Measurements from ENCODE around the gene MYRFL. TPM values are rescaled to one million over a fixed set of nuclear protein-coding genes. Genes with fewer than 3 reads are reported as not detected.

The MYRFL gene
- total RNA-seq, 2 experiments from 2014 or later = not detected

DNA sequence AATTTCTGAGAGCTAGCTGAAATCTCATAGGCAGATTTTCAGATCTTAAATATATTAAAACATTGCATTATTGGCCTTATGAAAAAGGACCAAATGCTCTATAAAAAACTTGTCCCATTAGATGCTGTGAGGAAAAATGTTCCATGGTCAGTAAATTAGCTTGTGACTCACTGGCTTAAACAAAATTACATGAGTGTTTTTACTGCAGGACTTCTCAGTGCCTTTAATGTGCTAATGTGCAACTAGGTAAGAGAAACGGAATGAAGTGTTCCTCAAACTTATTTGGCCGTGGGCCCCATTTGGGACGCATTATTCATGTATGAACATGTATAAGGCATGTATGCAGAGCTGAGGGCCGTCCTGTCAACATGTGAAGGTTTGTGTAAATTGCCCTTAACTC lies 41.7 kb downstream of the MYRFL start:
- Mint-ChIP-seq H3K4me1 (no peaks in the 10 kb centered on the region), H3K27me3 (peaks cover 8% of the 10 kb centered on the region), H3K9me3 (no peaks in the 10 kb centered on the region), H3K4me3 (no peak overlapping the region), H3K27ac (no peak overlapping the region), H3K36me3 (ENCODE audit: low read depth) (no peaks in the 10 kb centered on the region)
- ChIA-PET POLR2A (no interaction called here), CTCF (no interaction called here)
- DNase-seq = no peak

DNA sequence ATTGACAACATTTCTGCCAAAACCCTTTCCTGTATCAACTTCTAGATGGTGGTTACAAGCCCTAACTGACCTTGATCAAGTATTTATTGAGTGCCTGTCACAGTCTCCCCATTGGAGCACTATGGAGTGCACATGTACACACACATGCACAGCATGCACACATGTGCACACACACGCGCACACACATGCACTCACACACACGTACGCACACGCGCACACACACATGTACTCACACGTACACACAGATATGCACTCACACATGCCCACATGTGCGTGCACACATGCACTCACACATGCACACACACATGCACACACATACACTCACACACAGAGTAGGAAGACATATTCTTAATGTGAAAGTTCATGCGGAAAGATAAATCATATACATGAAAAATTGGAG lies 43.7 kb downstream of the MYRFL start:
- Mint-ChIP-seq H3K4me1 (no peaks in the 10 kb centered on the region), H3K9me3 (no peaks in the 10 kb centered on the region), H3K27ac (no peak overlapping the region), H3K27me3 (peaks cover 8% of the 10 kb centered on the region), H3K4me3 (no peak overlapping the region), H3K36me3 (ENCODE audit: low read depth) (no peaks in the 10 kb centered on the region)
- POLR2A ChIA-PET = no interaction called here
- DNase-seq = no peak
- CTCF ChIA-PET = interaction anchor here (0.6 kb wide), 1 partner anchor 1790 kb away, joined by 5 read pairs; no protein-coding TSS in a partner anchor

DNA sequence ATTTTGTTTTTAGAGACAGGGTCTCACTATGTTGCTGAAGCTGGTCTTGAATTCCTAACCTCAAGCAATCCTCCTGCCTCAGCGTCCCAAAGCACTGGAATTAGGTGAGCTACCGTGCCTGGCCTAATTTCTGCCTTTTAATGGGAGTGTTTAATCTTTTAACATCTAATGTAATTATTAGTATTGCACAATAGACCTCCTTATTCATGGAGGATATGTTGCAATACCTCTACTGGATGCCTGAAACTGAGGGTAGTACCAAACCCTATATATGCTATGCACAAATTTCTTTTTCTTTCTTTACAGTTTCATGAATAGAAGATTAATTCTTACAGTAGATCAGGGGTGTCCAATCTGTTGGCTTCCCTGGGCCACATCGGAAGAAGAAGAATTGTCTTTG lies 47.8 kb downstream of the MYRFL start:
- no peaks in the 10 kb centered on the region for H3K4me1 Mint-ChIP-seq
- no peaks in the 10 kb centered on the region for H3K9me3 Mint-ChIP-seq
- ChIA-PET CTCF (interaction anchor here (1.0 kb wide), 1 partner anchor 12 kb away, joined by 4 read pairs; no protein-coding TSS in a partner anchor), POLR2A (no interaction called here)
- H3K36me3 Mint-ChIP-seq (ENCODE audit: low read depth) = no peaks in the 10 kb centered on the region
- H3K27me3 Mint-ChIP-seq = peaks cover 12% of the 10 kb centered on the region
- no peak overlapping the region for H3K4me3 Mint-ChIP-seq
- no peak for DNase-seq
- H3K27ac Mint-ChIP-seq = no peak overlapping the region

- CTCF ChIA-PET = interaction anchor here (1.0 kb wide), 1 partner anchor 11 kb away, joined by 4 read pairs; no protein-coding TSS in a partner anchor
- H3K27ac Mint-ChIP-seq = no peak overlapping the region
- no peaks in the 10 kb centered on the region for H3K4me1 Mint-ChIP-seq
- no peaks in the 10 kb centered on the region for H3K36me3 Mint-ChIP-seq (ENCODE audit: low read depth)
- no peaks in the 10 kb centered on the region for H3K9me3 Mint-ChIP-seq
- H3K4me3 Mint-ChIP-seq = no peak overlapping the region
- no peak for DNase-seq
- H3K27me3 Mint-ChIP-seq = peaks cover 12% of the 10 kb centered on the region
- POLR2A ChIA-PET = no interaction called here
These were observed 48.4 kb downstream of the MYRFL start for GRCh38 chr12:69873429-69873828.

GRCh38 chr12:69874606-69875005 lies 49.6 kb downstream of the MYRFL start:
- Mint-ChIP-seq H3K27me3 (peaks cover 10% of the 10 kb centered on the region), H3K4me3 (no peak overlapping the region), H3K9me3 (no peaks in the 10 kb centered on the region), H3K36me3 (ENCODE audit: low read depth) (no peaks in the 10 kb centered on the region), H3K4me1 (peaks cover 1% of the 10 kb centered on the region), H3K27ac (no peak overlapping the region)
- no peak for DNase-seq
- CTCF ChIA-PET = interaction anchor here (0.7 kb wide), 1 partner anchor 702 kb away, joined by 3 read pairs; no protein-coding TSS in a partner anchor
- POLR2A ChIA-PET = no interaction called here

- ChIA-PET POLR2A (no interaction called here), CTCF (no interaction called here)
- H3K9me3 Mint-ChIP-seq = no peaks in the 10 kb centered on the region
- no peak overlapping the region for H3K27ac Mint-ChIP-seq
- DNase-seq = no peak
- no peak overlapping the region for H3K4me3 Mint-ChIP-seq
- no peaks in the 10 kb centered on the region for H3K36me3 Mint-ChIP-seq (ENCODE audit: low read depth)
- peaks cover 1% of the 10 kb centered on the region for H3K4me1 Mint-ChIP-seq
- H3K27me3 Mint-ChIP-seq = peaks cover 10% of the 10 kb centered on the region
These were observed 50.4 kb downstream of the MYRFL start for GRCh38 chr12:69875416-69875935.

DNA sequence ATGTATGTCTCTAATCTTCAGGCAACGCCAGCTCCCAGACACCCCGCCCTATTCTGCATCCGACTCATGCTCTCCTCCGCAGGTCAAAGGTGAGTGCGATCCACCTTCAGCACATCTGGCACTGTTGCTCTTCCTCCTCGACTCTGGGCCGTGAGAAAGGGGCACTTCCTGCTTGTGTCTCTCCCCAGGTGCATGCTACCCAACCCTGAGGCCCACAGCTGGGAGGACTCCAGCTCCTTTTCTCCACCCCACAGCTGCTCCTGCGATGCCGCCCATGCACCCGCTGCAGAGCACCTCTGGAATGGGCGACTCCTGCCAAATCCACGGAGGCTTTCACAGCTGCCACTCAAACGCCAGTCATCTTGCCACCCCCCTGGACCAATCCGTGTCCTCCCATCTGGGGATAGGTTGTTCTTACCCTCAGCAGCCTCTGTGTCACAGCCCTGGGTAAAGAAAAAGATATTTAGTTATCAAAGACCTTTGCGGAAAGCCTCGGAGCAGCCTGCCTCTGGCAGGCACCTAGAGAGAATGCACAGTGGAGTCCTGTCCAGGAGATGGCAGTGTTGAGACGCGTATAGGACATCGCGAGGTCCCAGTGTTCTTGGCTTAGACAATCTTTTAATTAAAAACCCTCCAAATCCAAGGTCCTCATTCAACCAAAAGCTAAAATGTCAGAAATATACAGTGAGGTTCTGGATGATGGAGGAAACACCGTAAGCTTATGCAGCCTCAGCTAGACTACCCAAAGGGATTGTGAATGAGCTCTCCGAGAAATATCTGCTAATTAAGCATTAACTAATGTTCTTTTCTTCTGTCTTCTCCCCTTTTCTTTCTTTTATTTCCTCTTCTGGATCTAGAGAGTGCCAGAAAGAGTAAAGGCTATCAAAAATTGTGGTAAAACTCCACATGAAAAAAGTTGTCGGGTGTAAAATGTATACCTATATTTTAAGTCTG lies 54.3 kb downstream of the MYRFL start:
- H3K4me3 Mint-ChIP-seq = no peak overlapping the region
- peaks cover 1% of the 10 kb centered on the region for H3K4me1 Mint-ChIP-seq
- no peak overlapping the region for H3K27ac Mint-ChIP-seq
- POLR2A ChIA-PET = no interaction called here
- H3K36me3 Mint-ChIP-seq (ENCODE audit: low read depth) = no peaks in the 10 kb centered on the region
- DNase-seq = peak; percentile 67
- CTCF ChIA-PET = interaction anchor here (0.7 to 2.4 kb wide), 16 partner anchors 12 to 856 kb away, joined by 3 to 9 read pairs (median 3); no protein-coding TSS in a partner anchor
- H3K9me3 Mint-ChIP-seq = no peaks in the 10 kb centered on the region
- H3K27me3 Mint-ChIP-seq = peaks cover 12% of the 10 kb centered on the region

DNA sequence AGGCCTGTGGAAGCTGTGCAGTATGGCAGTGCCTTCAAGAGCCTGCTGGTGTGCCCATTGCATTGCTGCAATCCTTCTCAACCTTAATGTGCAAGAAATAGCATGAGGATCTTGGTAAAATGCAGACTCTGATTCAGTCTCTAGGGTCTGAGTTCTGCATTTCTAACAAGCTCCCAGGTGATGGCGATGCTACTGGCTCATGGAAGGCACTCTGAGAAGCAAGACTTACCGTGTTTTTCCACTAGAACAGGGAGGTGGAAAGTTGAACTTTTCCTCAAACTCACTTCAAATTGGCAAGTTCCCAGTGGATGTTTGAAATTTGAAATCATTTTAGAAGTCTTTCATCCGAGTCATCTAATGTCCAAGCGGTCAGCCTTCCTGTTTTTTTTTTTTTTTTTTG lies 55.5 kb downstream of the MYRFL start:
- DNase-seq = no peak
- H3K4me1 Mint-ChIP-seq = peaks cover 1% of the 10 kb centered on the region
- CTCF ChIA-PET = interaction anchor here (0.9 to 1.9 kb wide), 3 partner anchors 18 to 696 kb away, joined by 3 to 8 read pairs (median 7); no protein-coding TSS in a partner anchor

DNA sequence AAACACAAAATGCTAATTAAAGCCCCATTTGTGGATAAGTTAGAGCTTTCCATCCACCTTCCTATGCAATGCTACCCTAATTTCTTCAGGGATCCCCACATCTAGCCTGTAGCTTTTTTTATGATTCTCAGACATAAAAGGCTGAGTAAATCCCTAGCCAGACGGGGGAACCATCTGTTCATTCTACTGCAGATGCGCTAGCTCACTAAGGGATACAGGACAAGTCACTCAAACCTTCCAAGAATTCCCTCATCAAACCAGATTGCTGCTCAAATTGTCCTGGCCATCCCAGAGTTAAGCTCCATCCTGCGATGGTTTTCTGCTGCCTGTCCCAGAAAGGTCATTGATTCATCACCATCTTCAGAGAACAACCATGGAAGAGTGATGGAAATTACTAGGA lies 56.7 kb downstream of the MYRFL start:
- CTCF ChIA-PET = no interaction called here
- no peaks in the 10 kb centered on the region for H3K9me3 Mint-ChIP-seq
- DNase-seq = no peak
- H3K36me3 Mint-ChIP-seq (ENCODE audit: low read depth) = no peaks in the 10 kb centered on the region
- peaks cover 6% of the 10 kb centered on the region for H3K27me3 Mint-ChIP-seq
- H3K4me1 Mint-ChIP-seq = peaks cover 1% of the 10 kb centered on the region
- POLR2A ChIA-PET = no interaction called here
- no peak overlapping the region for H3K27ac Mint-ChIP-seq
- H3K4me3 Mint-ChIP-seq = no peak overlapping the region

More for the DNA sequence above, 55.5 kb downstream of the MYRFL start:
- peaks cover 10% of the 10 kb centered on the region for H3K27me3 Mint-ChIP-seq
- H3K4me3 Mint-ChIP-seq = no peak overlapping the region
- no peaks in the 10 kb centered on the region for H3K36me3 Mint-ChIP-seq (ENCODE audit: low read depth)
- POLR2A ChIA-PET = no interaction called here
- no peaks in the 10 kb centered on the region for H3K9me3 Mint-ChIP-seq
- no peak overlapping the region for H3K27ac Mint-ChIP-seq

DNA sequence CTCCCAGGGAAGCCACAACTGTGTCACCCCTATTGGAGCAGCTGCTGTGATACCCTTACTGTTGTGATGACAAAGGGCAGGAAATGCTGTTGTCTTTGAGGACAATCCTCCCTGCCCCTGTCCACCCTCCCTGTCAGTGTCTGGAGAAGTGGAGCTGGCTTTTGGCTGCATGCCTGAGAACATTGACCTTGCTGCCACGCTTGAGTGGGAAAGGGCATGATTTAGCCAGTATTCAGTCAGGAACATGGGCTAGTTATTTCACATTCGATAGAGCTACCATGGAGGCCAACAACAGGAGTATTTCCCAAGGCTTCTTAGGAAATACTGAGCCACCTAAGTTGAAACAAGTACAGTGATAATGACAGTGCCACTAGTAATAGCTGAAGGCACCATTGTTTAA lies 59.4 kb downstream of the MYRFL start:
- Mint-ChIP-seq H3K4me1 (no peaks in the 10 kb centered on the region), H3K9me3 (no peaks in the 10 kb centered on the region), H3K4me3 (no peak overlapping the region), H3K27me3 (peaks cover 7% of the 10 kb centered on the region), H3K27ac (no peak overlapping the region), H3K36me3 (ENCODE audit: low read depth) (no peaks in the 10 kb centered on the region)
- no peak for DNase-seq
- ChIA-PET POLR2A (no interaction called here), CTCF (interaction anchor here (0.6 to 2.2 kb wide), 6 partner anchors 11 to 845 kb away, joined by 3 to 7 read pairs (median 4); no protein-coding TSS in a partner anchor)

DNA sequence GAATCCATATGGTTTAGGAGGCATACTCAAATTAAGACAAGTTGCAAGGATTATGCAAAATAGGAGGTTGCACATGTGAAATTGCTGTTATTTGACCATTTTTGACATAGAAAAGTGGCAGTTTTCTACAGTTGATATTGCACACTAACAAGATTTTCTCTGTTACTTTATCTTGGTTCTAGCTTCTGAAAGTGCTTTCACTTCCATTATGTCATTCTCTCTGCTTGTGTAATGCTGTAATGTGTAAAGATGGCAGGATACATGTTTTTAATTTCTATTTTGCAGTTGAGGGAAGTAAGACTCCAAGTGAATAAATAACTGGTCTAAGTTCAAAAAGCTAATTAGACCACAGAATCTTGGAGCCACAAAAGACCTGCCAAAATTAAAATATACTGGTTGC lies 60.6 kb downstream of the MYRFL start:
- no peak overlapping the region for H3K27ac Mint-ChIP-seq
- no peak overlapping the region for H3K4me3 Mint-ChIP-seq
- DNase-seq = no peak
- POLR2A ChIA-PET = no interaction called here
- no peaks in the 10 kb centered on the region for H3K9me3 Mint-ChIP-seq
- no peaks in the 10 kb centered on the region for H3K36me3 Mint-ChIP-seq (ENCODE audit: low read depth)
- H3K27me3 Mint-ChIP-seq = peaks cover 7% of the 10 kb centered on the region
- CTCF ChIA-PET = interaction anchor here (2.2 kb wide), 1 partner anchor 691 kb away, joined by 7 read pairs; no protein-coding TSS in a partner anchor
- no peaks in the 10 kb centered on the region for H3K4me1 Mint-ChIP-seq

GRCh38 chr12:69886109-69886508 lies 61.1 kb downstream of the MYRFL start:
- no peak for DNase-seq
- no peak overlapping the region for H3K27ac Mint-ChIP-seq
- H3K9me3 Mint-ChIP-seq = no peaks in the 10 kb centered on the region
- H3K4me1 Mint-ChIP-seq = no peaks in the 10 kb centered on the region
- H3K36me3 Mint-ChIP-seq (ENCODE audit: low read depth) = no peaks in the 10 kb centered on the region
- ChIA-PET CTCF (no interaction called here), POLR2A (no interaction called here)
- no peak overlapping the region for H3K4me3 Mint-ChIP-seq
- H3K27me3 Mint-ChIP-seq = peaks cover 6% of the 10 kb centered on the region

GRCh38 chr12:69886715-69887114 lies 61.7 kb downstream of the MYRFL start:
- Mint-ChIP-seq H3K4me3 (no peak overlapping the region), H3K36me3 (ENCODE audit: low read depth) (no peaks in the 10 kb centered on the region), H3K9me3 (no peaks in the 10 kb centered on the region), H3K4me1 (no peaks in the 10 kb centered on the region), H3K27ac (no peak overlapping the region), H3K27me3 (peaks cover 4% of the 10 kb centered on the region)
- no peak for DNase-seq
- ChIA-PET CTCF (no interaction called here), POLR2A (no interaction called here)

Data from activated CD4-positive, alpha-beta memory T cell treated with anti-CD3 and anti-CD28 coated beads, Interleukin-2, amount 10 ng/mL, durations not matched to agents 7 days and 5 days (primary cell).